Pons (tissue), 1 donor: ENCODE measurements around the gene LPGAT1.
A peak's percentile ranks its signal among the peaks of the same experiment; 100 is the strongest.

Experiments used
- DNase-seq: peaks from one replicate; pipeline ENCODE4 v3.0.0-alpha.2; 2016; ENCODE audit warnings: low spot score

The LPGAT1 gene

GRCh38 chr1:211828584-211829342, 1.8 kb downstream of the LPGAT1 start:
- DNase-seq: peak; percentile 48

- no peak for DNase-seq
Observed at GRCh38 chr1:211827051-211827450, 3.5 kb downstream of the LPGAT1 start.

- DNase-seq: no peak
Observed at GRCh38 chr1:211825980-211826379, 4.6 kb downstream of the LPGAT1 start.

- no peak for DNase-seq
Observed at GRCh38 chr1:211822677-211823407, 7.7 kb downstream of the LPGAT1 start.

- no peak for DNase-seq
Observed at GRCh38 chr1:211816586-211816985, 14.0 kb downstream of the LPGAT1 start.

GRCh38 chr1:211814313-211814712, 16.2 kb downstream of the LPGAT1 start:
- DNase-seq: no peak

GRCh38 chr1:211813590-211813989, 17.0 kb downstream of the LPGAT1 start:
- DNase-seq: no peak

- DNase-seq: no peak
Observed at GRCh38 chr1:211812584-211812983, 18.0 kb downstream of the LPGAT1 start.

- no peak for DNase-seq
Observed at GRCh38 chr1:211811848-211812247, 18.7 kb downstream of the LPGAT1 start.

GRCh38 chr1:211811126-211811525, 19.4 kb downstream of the LPGAT1 start:
- DNase-seq: no peak

- DNase-seq: no peak
Observed at GRCh38 chr1:211808475-211808874, 22.1 kb downstream of the LPGAT1 start.

- DNase-seq: no peak
Observed at GRCh38 chr1:211804915-211805314, 25.6 kb downstream of the LPGAT1 start.

- DNase-seq: no peak
Observed at GRCh38 chr1:211800925-211801607, 29.5 kb downstream of the LPGAT1 start.

- peak; percentile 74 for DNase-seq
Observed at GRCh38 chr1:211797994-211798393, 32.6 kb downstream of the LPGAT1 start.

GRCh38 chr1:211791979-211792378, 38.6 kb downstream of the LPGAT1 start:
- no peak for DNase-seq

- peak; percentile 67 for DNase-seq
Observed at GRCh38 chr1:211789641-211790464, 40.7 kb downstream of the LPGAT1 start.

- DNase-seq: peak; percentile 41
Observed at GRCh38 chr1:211788626-211789025, 41.9 kb downstream of the LPGAT1 start.

GRCh38 chr1:211783897-211784296, 46.7 kb downstream of the LPGAT1 start:
- no peak for DNase-seq

- DNase-seq: no peak
Observed at GRCh38 chr1:211783266-211783665, 47.3 kb downstream of the LPGAT1 start.

- no peak for DNase-seq
Observed at GRCh38 chr1:211781260-211781659, 49.3 kb downstream of the LPGAT1 start.

GRCh38 chr1:211775170-211775569, 55.4 kb downstream of the LPGAT1 start:
- no peak for DNase-seq

- DNase-seq: no peak
Observed at GRCh38 chr1:211764701-211765100, 65.9 kb downstream of the LPGAT1 start.
